Anterior cingulate cortex (tissue), 58 donors: ENCODE results near the gene OR2V1.
"Not testable (repeated sequence)": the region's sequence is repeated elsewhere in the genome, so short reads cannot be mapped to it uniquely, and the experiment has no call there.

Experiments used
- DNase-seq, 58 donors: peaks; one replicate each; lab custom pipeline; 2025; lab: John Stamatoyannopoulos, UW

OR2V1 gene

GRCh38 chr5:181130832-181131496, at the start of gene OR2V1:
Gene OR2V1 (minus strand): TSS chr5:181131169. CDS start chr5:181125304, 5,865 bp downstream.
- DNase-seq, result no peak

GRCh38 chr5:181177559-181177958, 46.6 kb upstream of the OR2V1 start:
- DNase-seq, result not testable (repeated sequence)

- DNase-seq, result no peak
These were observed 45.4 kb upstream of the OR2V1 start for GRCh38 chr5:181176254-181176952.

- no peak for DNase-seq
These were observed 42.7 kb upstream of the OR2V1 start for GRCh38 chr5:181173420-181174342.

- DNase-seq, result no peak
These were observed 42.1 kb upstream of the OR2V1 start for GRCh38 chr5:181173027-181173419.

- no peak for DNase-seq
These were observed 40.8 kb upstream of the OR2V1 start for GRCh38 chr5:181171782-181172181.

GRCh38 chr5:181170996-181171395, 40.0 kb upstream of the OR2V1 start:
- DNase-seq, result no peak

- no peak for DNase-seq
These were observed 39.4 kb upstream of the OR2V1 start for GRCh38 chr5:181170237-181170825.

GRCh38 chr5:181169459-181170236, 38.7 kb upstream of the OR2V1 start:
- peak in 14 of 58 donors; percentile 3 to 32 (median 13) for DNase-seq

- no peak for DNase-seq
These were observed 37.7 kb upstream of the OR2V1 start for GRCh38 chr5:181168595-181169118.

- DNase-seq, result peak in 1 of 58 donors; percentile 2
These were observed 37.0 kb upstream of the OR2V1 start for GRCh38 chr5:181167814-181168488.

GRCh38 chr5:181166812-181167733, 36.1 kb upstream of the OR2V1 start:
- DNase-seq, result no peak

- DNase-seq, result no peak
These were observed 33.3 kb upstream of the OR2V1 start for GRCh38 chr5:181164076-181164952.

GRCh38 chr5:181163487-181164075, 32.6 kb upstream of the OR2V1 start:
- no peak for DNase-seq

GRCh38 chr5:181161534-181162175, 30.7 kb upstream of the OR2V1 start:
- peak in 2 of 58 donors; percentile 28 to 61 for DNase-seq
